SH-SY5Y (cell line): Measurements from ENCODE around the gene PRPF39.

Experiments used
- GATA2 ChIP-seq: IDR thresholded peaks from 2 replicates; pipeline ENCODE4 v1.6.1; 2011; ENCODE audit warnings: mild to moderate bottlenecking, low read depth, low read length
- GATA3 ChIP-seq: IDR thresholded peaks from 2 replicates; pipeline ENCODE4 v1.6.1; 2011; ENCODE audit warnings: low read depth, mild to moderate bottlenecking, low read length, moderate library complexity

GRCh38 chr14:45104561-45104960 is 20.6 kb downstream of the PRPF39 start:
- TF ChIP-seq GATA2: no peak
- no peak for TF ChIP-seq GATA3
